Right lobe of liver (tissue), 6 donors: ENCODE results near the gene TMEM81. TPM values are rescaled to one million over a fixed set of nuclear protein-coding genes. Genes with fewer than 3 reads are reported as not detected.

ENCODE experiments used
- ATAC-seq, 4 donors: fragments of 200-7000 bp; cut with Tn5 transposase; one replicate each; pipeline ENCODE4 v1.9.1; 2020; ENCODE audit warnings: mild to moderate bottlenecking in 4 of 4, moderate library complexity in 4 of 4
- DNase-seq, 3 donors: peaks; one replicate each; pipeline ENCODE4 v3.0.0-alpha.2; 2020
- H3K27ac ChIP-seq, 3 donors: fragments of 200-600 bp; one replicate each; pipeline ENCODE4 v1.8.0; 2022
- H3K27me3 ChIP-seq, 2 donors: fragments of 200-600 bp; one replicate each; pipeline ENCODE4 v1.8.0; 2022
- H3K36me3 ChIP-seq, 4 donors: fragments of 200-600 bp; sonication (generic) in 1 of 4; one replicate each; pipeline versions ENCODE4 v1.5.1 to v1.8.0; 2017 to 2022; ENCODE audit warnings: control low read depth in 1 of 4
- H3K4me1 ChIP-seq, 4 donors: fragments of 200-600 bp; sonication (generic) in 1 of 4; one replicate each; pipeline versions ENCODE4 v1.5.1 to v1.8.0; 2017 to 2022; ENCODE audit warnings: control low read depth in 1 of 4
- H3K4me3 ChIP-seq, 3 donors: fragments of 200-600 bp; one replicate each; pipeline ENCODE4 v1.8.0; 2022
- H3K9me3 ChIP-seq, 4 donors: fragments of 200-600 bp; sonication (generic) in 1 of 4; one replicate each; pipeline versions ENCODE4 v1.5.1 to v1.8.0; 2017 to 2022; ENCODE audit warnings: control low read depth in 1 of 4
- POLR2A ChIP-seq: fragments of 450-650 bp; IDR thresholded peaks from one replicate; pipeline ENCODE4 v1.6.1; 2017; ENCODE audit warnings: antibody characterized with exemption, mild to moderate bottlenecking
- WGBS: methylation state at CpG from one replicate; pipeline ENCODE4 v1.1.6; 2018; ENCODE audit warnings: low coverage, low lambda C conversion rate; ENCODE audit not compliant: insufficient coverage; ENCODE audit errors: missing lambda C conversion rate; 5-methylcytosine and 5-hydroxymethylcytosine counted together
- intact Hi-C, 2 donors: fragments of 100-400 bp; cut with DNase I; formaldehyde crosslinking; loops; one replicate each; pipeline versions ENCODE4 v1.11.2 to v1.14.1; 2022
- total RNA-seq, 6 experiments: library from RNA; depleted of rRNA in 2 of 6; stranded (reverse); fragments of >200 nt in 2 of 6; fragmentation: NEBNext Ultra II Directional in 3 of 6; extraction: Animal tissue kit (Norgen Biotek cat#: 25700) in 3 of 6; gene quantifications; one replicate each; pipeline versions ENCODE4 v1.1.0 to v1.2.4, GENCODE V29; 2016 to 2023
- TF ChIP-seq, protein P1 (sequence below), 4 donors: fragments of 200-600 bp in 3 of 4; fragments of 450-650 bp in 1 of 4; IDR thresholded peaks; one replicate each; pipeline versions ENCODE4 v1.5.1 to v1.8.0; 2016 to 2022; ENCODE audit warnings: antibody characterized with exemption in 4 of 4, mild to moderate bottlenecking in 2 of 4
- donor health status: DM: no; HTN: yes; CAD: no.
- donor health status: DM: no; HTN: no; CAD: no.
- donor health status: DM: no; HTN: no; CAD: no.
- donor health status: DM: no; HTN: yes; CAD: no.
- donor health status: DM: no; HTN: yes; CAD: no.

Gene TMEM81
- total RNA-seq, 6 experiments from 2014 or later = 0.49 to 2.7 (median 1.8) TPM

DNA sequence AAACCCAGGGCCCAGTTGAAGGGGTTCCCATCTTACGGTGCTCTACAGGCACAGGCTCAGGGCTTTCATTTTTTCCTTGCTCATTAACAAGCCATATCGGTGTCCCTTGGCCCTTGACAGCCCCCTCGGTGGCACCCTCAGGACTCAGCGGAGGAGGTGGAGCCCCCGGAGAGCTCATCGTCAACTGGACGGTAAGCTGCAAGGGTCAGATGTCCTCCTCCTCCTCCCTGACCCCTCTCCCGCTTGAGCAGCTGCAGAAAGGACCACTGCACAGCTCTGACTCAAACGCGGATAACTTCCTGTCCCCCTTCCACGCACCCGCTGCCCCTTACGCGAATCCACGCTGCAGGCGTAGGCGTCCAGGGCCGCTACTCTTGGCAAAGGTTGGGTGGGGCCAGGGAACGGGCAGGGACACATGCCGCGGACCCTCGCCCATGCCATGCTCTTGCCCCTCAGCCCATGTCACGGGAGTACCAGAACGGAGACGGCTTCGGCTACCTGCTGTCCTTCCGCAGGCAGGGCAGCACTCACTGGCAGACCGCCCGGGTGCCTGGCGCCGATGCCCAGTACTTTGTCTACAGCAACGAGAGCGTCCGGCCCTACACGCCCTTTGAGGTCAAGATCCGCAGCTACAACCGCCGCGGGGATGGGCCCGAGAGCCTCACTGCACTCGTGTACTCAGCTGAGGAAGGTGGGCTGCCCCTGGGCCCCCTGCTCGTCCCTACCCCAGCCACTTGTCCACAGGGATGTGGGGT is 14.7 kb downstream of the TMEM81 start:
- TF ChIP-seq POLR2A = no peak
- H3K27ac ChIP-seq = no peak overlapping the region
- ATAC-seq = no peak
- no peaks in the 10 kb centered on the region for H3K27me3 ChIP-seq
- no peak overlapping the region for H3K4me3 ChIP-seq
- no peak for DNase-seq
- 72% methylated on average over 12 of the region's 42 CpGs for WGBS
- no peaks in the 10 kb centered on the region for H3K36me3 ChIP-seq
- intact Hi-C loops = loop anchor here (10.0 kb wide), 1 partner anchor 185 kb away; no protein-coding TSS in a partner anchor
- H3K4me1 ChIP-seq = no peaks in the 10 kb centered on the region
- no peaks in the 10 kb centered on the region for H3K9me3 ChIP-seq

DNA sequence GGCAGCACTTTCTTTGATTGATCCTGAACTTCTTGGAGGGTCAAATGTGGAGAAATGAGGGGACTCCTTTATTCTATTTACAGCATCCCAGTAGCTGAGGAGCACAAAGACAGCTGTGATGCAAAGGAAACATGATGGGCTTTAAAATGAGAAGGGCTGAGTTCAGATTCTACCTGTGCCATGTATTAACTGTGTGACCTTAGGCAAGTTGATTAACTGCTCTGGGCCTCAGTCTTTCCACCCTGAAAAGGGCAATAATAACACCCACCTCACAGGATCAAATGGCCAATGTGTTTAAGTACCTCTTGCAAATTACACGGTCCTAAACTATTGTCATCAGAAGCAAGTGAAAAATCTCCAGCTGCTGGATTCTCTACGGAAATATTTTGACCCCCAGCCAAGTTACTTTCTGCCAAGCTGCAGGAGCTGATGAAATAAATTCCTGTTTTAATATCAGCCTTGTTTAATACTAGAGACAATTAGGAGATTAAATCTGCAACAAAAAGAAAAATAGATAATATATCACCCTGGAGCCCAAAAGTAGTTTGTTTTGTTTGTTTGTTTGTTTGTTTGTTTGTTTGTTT is 15.7 kb downstream of the TMEM81 start:
- intact Hi-C loops = loop anchor here in 1 of 2 donors (10.0 kb wide), 1 partner anchor 186 kb away; no protein-coding TSS in a partner anchor
- no peak overlapping the region for H3K4me3 ChIP-seq

DNA sequence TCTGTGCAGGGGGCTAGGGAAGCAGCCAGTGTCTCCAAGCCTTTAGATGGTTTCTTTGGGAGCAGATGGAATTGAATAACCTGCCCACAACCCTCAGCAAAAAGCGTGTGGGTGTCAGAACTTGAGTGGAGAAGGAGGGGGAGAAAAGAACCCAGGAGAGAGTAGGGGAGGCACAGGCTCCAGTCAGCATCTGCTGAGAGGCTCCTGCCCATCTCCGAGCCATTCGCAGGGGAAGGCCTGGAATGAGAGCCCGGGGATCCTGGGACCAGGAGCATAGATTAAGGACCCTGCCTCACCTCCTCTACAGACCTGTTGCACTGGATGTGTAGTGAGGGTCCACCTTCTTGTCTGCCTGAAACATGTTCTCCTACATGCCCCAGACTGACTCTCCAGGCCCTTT is 16.3 kb downstream of the TMEM81 start:
- H3K27ac ChIP-seq = no peak overlapping the region
- H3K4me3 ChIP-seq = no peak overlapping the region
- no peaks in the 10 kb centered on the region for H3K36me3 ChIP-seq
- TF ChIP-seq POLR2A = no peak
- TF ChIP-seq, protein P1, sequence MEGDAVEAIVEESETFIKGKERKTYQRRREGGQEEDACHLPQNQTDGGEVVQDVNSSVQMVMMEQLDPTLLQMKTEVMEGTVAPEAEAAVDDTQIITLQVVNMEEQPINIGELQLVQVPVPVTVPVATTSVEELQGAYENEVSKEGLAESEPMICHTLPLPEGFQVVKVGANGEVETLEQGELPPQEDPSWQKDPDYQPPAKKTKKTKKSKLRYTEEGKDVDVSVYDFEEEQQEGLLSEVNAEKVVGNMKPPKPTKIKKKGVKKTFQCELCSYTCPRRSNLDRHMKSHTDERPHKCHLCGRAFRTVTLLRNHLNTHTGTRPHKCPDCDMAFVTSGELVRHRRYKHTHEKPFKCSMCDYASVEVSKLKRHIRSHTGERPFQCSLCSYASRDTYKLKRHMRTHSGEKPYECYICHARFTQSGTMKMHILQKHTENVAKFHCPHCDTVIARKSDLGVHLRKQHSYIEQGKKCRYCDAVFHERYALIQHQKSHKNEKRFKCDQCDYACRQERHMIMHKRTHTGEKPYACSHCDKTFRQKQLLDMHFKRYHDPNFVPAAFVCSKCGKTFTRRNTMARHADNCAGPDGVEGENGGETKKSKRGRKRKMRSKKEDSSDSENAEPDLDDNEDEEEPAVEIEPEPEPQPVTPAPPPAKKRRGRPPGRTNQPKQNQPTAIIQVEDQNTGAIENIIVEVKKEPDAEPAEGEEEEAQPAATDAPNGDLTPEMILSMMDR (IDR thresholded peaks at IDR 0.05) = no peak
- intact Hi-C loops = loop anchor here in 1 of 2 donors (10.0 kb wide), 1 partner anchor 187 kb away; no protein-coding TSS in a partner anchor
- no peaks in the 10 kb centered on the region for H3K27me3 ChIP-seq
- DNase-seq (no peak), ATAC-seq (no peak)
- no peaks in the 10 kb centered on the region for H3K9me3 ChIP-seq
- H3K4me1 ChIP-seq = no peaks in the 10 kb centered on the region
- 53% methylated on average over 3 of the region's 4 CpGs for WGBS

More for the DNA sequence above, 15.7 kb downstream of the TMEM81 start:
- TF ChIP-seq, protein P1 (IDR thresholded peaks at IDR 0.05) = no peak
- TF ChIP-seq POLR2A = no peak
- no peak for ATAC-seq
- no peaks in the 10 kb centered on the region for H3K36me3 ChIP-seq
- H3K27me3 ChIP-seq = no peaks in the 10 kb centered on the region
- no peaks in the 10 kb centered on the region for H3K9me3 ChIP-seq
- H3K27ac ChIP-seq = no peak overlapping the region
- 28% methylated on average over 2 of the region's 2 CpGs for WGBS
- H3K4me1 ChIP-seq = no peaks in the 10 kb centered on the region
- no peak for DNase-seq

DNA sequence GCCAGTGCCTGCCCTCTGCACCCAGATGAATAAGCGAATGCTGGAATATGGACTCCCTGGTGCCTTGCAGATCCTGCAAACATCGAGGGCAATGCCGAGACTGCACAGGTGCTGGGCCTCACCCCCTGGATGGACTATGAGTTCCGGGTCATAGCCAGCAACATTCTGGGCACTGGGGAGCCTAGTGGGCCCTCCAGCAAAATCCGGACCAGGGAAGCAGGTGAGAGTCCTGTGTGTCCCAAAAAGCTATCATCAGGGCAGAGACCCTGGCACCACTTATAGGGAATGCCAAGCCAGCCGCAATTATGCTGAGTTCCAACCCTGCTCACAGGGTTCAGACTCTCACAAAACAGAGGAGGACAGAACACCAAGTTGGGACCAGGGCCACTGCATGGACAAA is 17.2 kb downstream of the TMEM81 start:
- no peaks in the 10 kb centered on the region for H3K4me1 ChIP-seq
- DNase-seq (no peak), ATAC-seq (no peak)
- no peak overlapping the region for H3K4me3 ChIP-seq
- H3K27ac ChIP-seq = no peak overlapping the region
- H3K27me3 ChIP-seq = no peaks in the 10 kb centered on the region
- intact Hi-C loops = loop anchor here in 1 of 2 donors (10.0 kb wide), 1 partner anchor 188 kb away; no protein-coding TSS in a partner anchor
- no peaks in the 10 kb centered on the region for H3K36me3 ChIP-seq
- no peak for TF ChIP-seq POLR2A
- TF ChIP-seq, protein P1 (IDR thresholded peaks at IDR 0.05) = no peak
- WGBS = no CpG with 5 or more reads among the region's 6 CpGs
- no peaks in the 10 kb centered on the region for H3K9me3 ChIP-seq
